SK-N-SH (cell line): ENCODE results near the gene KCTD7.
"Not testable (repeated sequence)": the region's sequence is repeated elsewhere in the genome, so short reads cannot be mapped to it uniquely, and the experiment has no call there.

Experiments used
- RAD21 ChIP-seq: IDR thresholded peaks from 2 replicates; pipeline ENCODE4 v1.6.1; 2012; ENCODE audit warnings: mild to moderate bottlenecking, low read length
- SIN3A ChIP-seq: IDR thresholded peaks from 2 replicates; pipeline ENCODE4 v1.6.1; 2012; ENCODE audit warnings: low read depth, mild to moderate bottlenecking, low read length, moderate library complexity, borderline replicate concordance

DNA sequence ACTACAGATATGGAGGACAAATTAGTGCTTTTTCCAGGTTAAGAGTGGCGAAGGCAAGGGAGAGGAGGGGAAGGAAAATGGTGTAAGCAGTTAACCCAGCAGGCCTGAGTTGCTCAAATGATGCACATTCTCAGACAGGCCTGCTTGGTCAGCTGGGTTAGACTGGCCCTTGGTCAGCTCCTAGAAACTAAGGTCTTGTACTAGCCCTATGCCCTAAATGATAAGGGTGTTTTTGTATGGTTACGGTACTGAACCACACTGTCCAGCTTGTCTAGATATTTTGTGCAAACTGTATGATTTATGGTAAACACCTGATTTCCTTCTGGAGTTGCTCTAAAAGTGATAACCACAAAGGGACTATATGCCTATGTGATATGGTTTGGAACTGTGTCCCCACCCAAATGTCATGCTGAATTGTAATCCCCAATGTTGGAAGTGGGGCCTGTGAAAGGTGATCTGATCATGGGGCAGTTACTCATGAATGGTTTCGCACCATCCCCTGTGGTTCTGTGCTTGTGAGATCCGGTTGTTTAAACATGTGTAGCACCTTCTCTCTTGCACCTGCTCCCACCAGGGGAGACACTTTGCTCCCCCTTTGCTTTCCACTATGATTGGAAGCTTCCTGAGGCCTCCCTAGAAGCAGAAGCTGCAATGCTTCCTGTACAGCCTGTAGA is 45.7 kb upstream of the KCTD7 start:
- not testable (repeated sequence) for TF ChIP-seq SIN3A, RAD21
